DMS79 (cell line): ENCODE measurements around the gene CAST.

Experiments
- DNase-seq: peaks from one replicate; lab custom pipeline; 2025; lab: John Stamatoyannopoulos, UW

CAST gene

GRCh38 chr5:96821260-96821916 is 159.2 kb downstream of the CAST start:
- DNase-seq = no peak

DNA sequence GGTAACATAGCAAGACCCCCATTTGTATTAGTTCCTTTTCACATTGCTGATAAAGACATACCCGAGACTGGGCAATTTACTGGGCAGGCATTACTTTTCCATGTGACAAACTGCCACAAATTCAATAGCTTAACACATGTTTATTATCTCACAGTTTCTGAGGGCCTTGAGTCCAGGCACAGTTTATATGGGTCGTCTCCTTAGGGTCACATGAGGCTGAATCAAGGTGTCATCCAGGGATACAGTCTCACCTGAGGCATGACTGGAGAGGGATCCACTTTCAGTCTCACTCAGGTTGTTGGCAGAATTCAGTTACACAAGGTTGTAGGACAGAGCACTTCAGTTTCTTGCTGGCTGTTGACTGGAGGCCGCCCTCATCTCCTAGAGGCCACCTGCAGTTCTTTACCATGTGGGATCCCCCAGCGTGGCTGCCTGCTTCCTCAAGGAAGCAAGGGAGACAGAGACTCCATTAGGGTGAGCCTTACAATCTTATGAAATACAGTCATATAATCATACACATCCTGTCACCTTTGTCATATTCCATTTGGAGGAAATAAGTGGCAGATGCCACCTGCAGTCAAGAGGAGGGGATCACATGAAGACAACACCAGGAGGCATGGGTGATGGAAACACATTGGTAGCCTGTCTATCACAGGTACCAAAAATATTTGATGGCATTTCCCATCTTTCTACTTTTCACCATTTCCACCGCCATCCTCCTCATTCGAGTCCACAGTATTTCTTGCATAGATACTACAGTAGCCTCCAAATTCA is 160.7 kb downstream of the CAST start:
- DNase-seq = no peak

DNA sequence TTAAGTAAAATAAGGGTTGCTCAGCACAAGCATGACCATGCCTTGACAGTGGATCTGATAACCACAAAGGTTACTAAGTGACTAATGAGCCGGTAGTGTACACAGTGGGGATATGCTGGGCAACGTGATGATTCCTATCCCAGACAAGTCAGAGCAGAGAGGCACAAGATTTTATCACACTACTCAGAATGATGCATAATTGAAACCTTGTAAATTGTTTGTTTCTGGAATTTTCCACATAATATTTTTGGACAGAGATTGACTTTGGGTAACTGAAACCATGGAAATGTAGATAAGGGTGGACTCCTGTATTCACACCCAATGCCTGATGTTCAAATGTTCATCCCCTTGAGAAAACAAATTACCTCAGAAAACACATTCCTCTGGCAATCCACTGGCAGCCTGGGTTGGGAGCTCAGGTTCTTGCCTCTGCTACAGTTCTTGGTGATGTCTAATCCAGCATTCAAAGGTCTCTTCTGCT is 161.8 kb downstream of the CAST start:
- DNase-seq = no peak
